Measurements from ENCODE around the gene MLXIPL. TPM values are rescaled to one million over a fixed set of nuclear protein-coding genes. Genes with fewer than 3 reads are reported as not detected.

The MLXIPL gene
- total and polyA plus RNA-seq, 2 donors (not counting 3 experiments of a cell fraction or from before 2014, with no cell fraction given) = not detected

DNA sequence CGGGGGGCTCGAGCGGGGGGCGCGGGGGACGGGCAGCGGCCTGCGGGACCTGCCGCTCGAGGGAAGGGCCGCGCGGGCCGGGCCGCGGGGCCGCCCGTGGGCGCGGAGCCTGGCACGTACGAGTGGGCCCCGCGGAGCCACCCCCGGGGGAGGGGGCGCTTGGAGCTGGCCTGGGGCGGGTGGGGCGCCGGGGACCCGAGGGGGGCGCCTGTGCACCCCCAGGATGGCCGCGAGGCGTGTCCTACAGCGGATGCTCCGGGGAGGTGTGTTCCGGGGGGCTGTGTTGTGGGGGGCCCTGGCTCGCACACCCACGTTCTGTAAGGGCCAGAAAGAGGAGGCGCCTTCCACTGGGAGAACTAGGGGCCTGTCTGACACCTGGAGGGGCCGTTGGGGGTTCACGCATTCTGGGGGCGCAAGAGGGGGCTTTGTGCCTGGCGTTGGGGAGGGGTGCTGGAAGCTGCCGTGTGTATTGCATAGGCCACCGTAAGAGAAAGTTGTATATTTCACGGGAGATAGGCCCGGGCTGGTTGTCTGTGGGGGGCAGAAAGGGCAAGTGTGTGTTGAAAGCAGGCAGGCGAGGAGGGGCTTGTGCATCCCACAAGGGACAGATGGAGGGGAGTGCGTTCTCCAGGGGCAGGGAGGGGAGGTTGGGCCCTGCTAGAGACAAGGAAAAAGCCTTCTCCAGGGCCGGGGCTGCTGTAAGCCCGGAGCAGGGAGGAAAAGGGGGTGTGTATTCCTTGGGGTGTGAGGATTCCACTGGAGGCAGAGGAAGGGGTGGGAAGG is 44.0 kb upstream of the MLXIPL start:
- BruUV-seq (replicated peaks) = no TSS peak
- peak overlapping the region; percentile 49 for H3K4me2 ChIP-seq (ENCODE audit: insufficient read depth, low read length)
- H3K36me3 ChIP-seq (ENCODE audit: control insufficient read depth in 2 of 2, extremely low read depth in 1 of 2, insufficient read depth in 2 of 2, low read length in 2 of 2) = no peaks in the 10 kb centered on the region
- no peaks in the 10 kb centered on the region for H3K79me2 ChIP-seq (ENCODE audit: control insufficient read depth, insufficient read depth, low read length)
- H2AFZ ChIP-seq (ENCODE audit: low read depth, low read length) = peak overlapping the region; percentile 84
- ChIA-PET CTCF (interaction anchor here (0.7 to 4.8 kb wide), 18 partner anchors 8 to 182 kb away, joined by 3 to 57 read pairs (median 4); no protein-coding TSS in a partner anchor), POLR2A (no interaction called here)
- peaks cover 0 to 3% of the 10 kb centered on the region in 2 experiments for H3K27me3 ChIP-seq (ENCODE audit: control insufficient read depth in 2 of 2, insufficient read depth in 2 of 2, low read length in 2 of 2)
- H3K27ac ChIP-seq (ENCODE audit: insufficient read depth, low read depth, low read length) = no peak overlapping the region
- no peak for TF ChIP-seq POLR2AphosphoS5 (IDR thresholded peaks at IDR 0.05; ENCODE audit: insufficient read depth, low read depth, low read length)
- TF ChIP-seq GATA2 (IDR thresholded peaks at IDR 0.05; ENCODE audit: insufficient read depth, insufficient read length, low read depth, low read length) = no peak
- TF ChIP-seq MAX (IDR thresholded peaks at IDR 0.05; ENCODE audit: insufficient read depth, insufficient read length) = no peak
- no peak for TF ChIP-seq JUN (IDR thresholded peaks at IDR 0.05; ENCODE audit: borderline replicate concordance, insufficient read depth, insufficient read length, low read depth)
- TF ChIP-seq CTCF (IDR thresholded peaks at IDR 0.05; ENCODE audit: extremely low read depth in 1 of 2, insufficient read depth in 1 of 2, low read depth in 1 of 2, low read length in 2 of 2) = no peak
- TF ChIP-seq MYC (IDR thresholded peaks at IDR 0.05; ENCODE audit: low read depth, low read length) = no peak
- TF ChIP-seq EZH2 (IDR thresholded peaks at IDR 0.05; ENCODE audit: borderline replicate concordance, low read depth, low read length, severe bottlenecking) = no peak
- TF ChIP-seq POLR2A (IDR thresholded peaks at IDR 0.05; ENCODE audit: low read depth, low read length) = no peak
- no peak for TF ChIP-seq FOS (IDR thresholded peaks at IDR 0.05; ENCODE audit: borderline replicate concordance, insufficient read depth, low read length)
- no peaks in the 10 kb centered on the region for H3K9me1 ChIP-seq (replicated peaks; ENCODE audit: control insufficient read depth, extremely low read depth, insufficient read depth, low read length)
- peak; percentile 16 for DNase-seq (ENCODE audit: low read depth, low spot score)
- H3K4me1 ChIP-seq (ENCODE audit: control insufficient read depth, extremely low read depth, insufficient read depth, low read length) = peaks cover 3% of the 10 kb centered on the region
- H3K9ac ChIP-seq (replicated peaks; ENCODE audit: extremely low read depth, insufficient read depth, low read length) = peak overlapping the region; percentile 55
- dilution Hi-C loops (cut with MboI; ENCODE audit: extremely low pct_ligation_motif_present, low sequenced_read_pairs) (no loop called here), intact Hi-C loops (cut with micrococcal nuclease) (loop anchor here (5.0 kb wide), 1 partner anchor 41 kb away; no protein-coding TSS in a partner anchor)
- no peaks in the 10 kb centered on the region for H4K20me1 ChIP-seq (replicated peaks; ENCODE audit: control insufficient read depth, extremely low read depth, insufficient read depth, low read length)
- FAIRE-seq = no peak
- no peaks in the 10 kb centered on the region for H3K9me3 ChIP-seq (replicated peaks; ENCODE audit: control insufficient read depth, insufficient read depth, low read length)
- H3K4me3 ChIP-seq (replicated peaks in 1 of 3; ENCODE audit: insufficient read depth in 1 of 3, low read depth in 1 of 3, low read length in 3 of 3) = peak overlapping the region; percentile 35 to 67 (median 56)

Measured in endothelial cell of umbilical vein (primary cell).